ENCODE measurements around the gene TEX13C.

GRCh38 chrX:125287282-125287681 is 32.4 kb upstream of the TEX13C start:
- no peak for TF ChIP-seq CTCF (IDR thresholded peaks at IDR 0.05 in 2 of 3, conservative IDR thresholded peaks at IDR 0.05 in 1 of 3; ENCODE audit: borderline replicate concordance in 1 of 3, insufficient read depth in 1 of 3, low read depth in 2 of 3, low read length in 2 of 3)
- TF ChIP-seq POLR2A (IDR thresholded peaks at IDR 0.05; ENCODE audit: borderline replicate concordance, extremely low read depth, insufficient read depth, insufficient read length) = no peak
- no peak for TF ChIP-seq POLR2AphosphoS5 (IDR thresholded peaks at IDR 0.05; ENCODE audit: low read depth, low read length)
- no peak for TF ChIP-seq ELF1 (IDR thresholded peaks at IDR 0.05; ENCODE audit: borderline replicate concordance, low read depth)
- TF ChIP-seq EGR1 (IDR thresholded peaks at IDR 0.05; ENCODE audit: low read depth) = no peak
- TF ChIP-seq ZBTB33 (IDR thresholded peaks at IDR 0.05; ENCODE audit: extremely low read depth, insufficient replicate concordance, low read length) = no peak
- TF ChIP-seq SP1 (IDR thresholded peaks at IDR 0.05; ENCODE audit: low read depth) = no peak
- TF ChIP-seq SIN3A (IDR thresholded peaks at IDR 0.05; ENCODE audit: low read depth) = no peak
- TF ChIP-seq EZH2phosphoT487 (IDR thresholded peaks at IDR 0.05; ENCODE audit: borderline replicate concordance) = no peak
- TF ChIP-seq REST (IDR thresholded peaks at IDR 0.05; ENCODE audit: low read depth) = no peak

Data from HCT116 (cell line).